HCT116 (cell line): ENCODE results near the gene DOK5. TPM values are rescaled to one million over a fixed set of nuclear protein-coding genes. Genes with fewer than 3 reads are reported as not detected.

ENCODE experiments used
- ATAC-seq: fragments of 200-7000 bp; cut with Tn5 transposase; 2 replicates; pipeline ENCODE4 v1.9.1; 2020; ENCODE audit warnings: mild to moderate bottlenecking, moderate library complexity
- BruUV-seq: library from RNA; stranded (reverse); fragments of 400-500 nt; replicated peaks from 2 replicates; lab custom pipeline; 2021; lab: Mats Ljungman, UMichigan
- CTCF ChIA-PET: fragments of 300-600 bp; sonication (Branson Sonifier 250); formaldehyde crosslinking; loops from one replicate; lab custom pipeline; 2021; ENCODE audit warnings: antibody characterized with exemption; lab: Charles Lee
- POLR2A ChIA-PET: fragments of 300-600, 350-600 bp; sonication (Branson Sonifier 250); formaldehyde crosslinking; loops from one replicate; lab custom pipeline; 2021; ENCODE audit warnings: antibody characterized with exemption; lab: Charles Lee
- RAD21 ChIA-PET, 2 experiments: fragments of 300-600 bp; sonication (Branson Sonifier 250); formaldehyde crosslinking; loops; one replicate each; lab custom pipeline; 2023; ENCODE audit warnings: low total read pairs in 2 of 2; ENCODE audit not compliant: uncharacterized antibody in 2 of 2, unreplicated experiment in 2 of 2, low non-redundant PET in 1 of 2; lab: Charles Lee
- DNase-seq: peaks from one replicate; pipeline ENCODE4 v3.0.0-alpha.2; 2010; ENCODE audit warnings: low read depth, low spot score
- H2AFZ ChIP-seq: fragments of 200-600 bp; shearing (Covaris generic), sonication (generic); 2 replicates; pipeline ENCODE4 v1.6.1; 2017; ENCODE audit warnings: low read depth, mixed run types, mixed read lengths, antibody characterized with exemption, low read length; ENCODE audit not compliant: poor library complexity, severe bottlenecking
- H3K27ac ChIP-seq: 2 replicates; pipeline ENCODE4 v1.5.1; 2012; ENCODE audit warnings: low read depth, low read length
- H3K27me3 ChIP-seq: fragments of 200-600 bp; sonication (generic); 2 replicates; pipeline ENCODE4 v1.6.1; 2016; ENCODE audit warnings: mixed run types, low read length, mixed read lengths; ENCODE audit not compliant: insufficient read depth
- H3K36me3 ChIP-seq, 2 experiments: fragments of 200-500 bp in 1 of 2; fragments of 200-600 bp in 1 of 2; sonication (Bioruptor generic) in 1 of 2; sonication (generic) in 1 of 2; 2 replicates each; pipeline versions ENCODE4 v1.5.1 to v1.6.1; 2014 to 2016; ENCODE audit warnings: low read length in 2 of 2, inconsistent platforms in 1 of 2, mixed read lengths in 1 of 2, mixed run types in 1 of 2; ENCODE audit not compliant: insufficient read depth in 2 of 2, control insufficient read depth in 1 of 2
- H3K4me1 ChIP-seq, 2 experiments: fragments of 200-600 bp in 1 of 2; sonication (generic) in 1 of 2; 2 replicates each; pipeline versions ENCODE4 v1.5.1 to v1.6.1; 2012 to 2017; ENCODE audit warnings: low read length in 2 of 2, inconsistent platforms in 1 of 2, mild to moderate bottlenecking in 1 of 2, mixed read lengths in 1 of 2, mixed run types in 1 of 2, moderate library complexity in 1 of 2; ENCODE audit not compliant: insufficient read depth in 2 of 2, control insufficient read depth in 1 of 2
- H3K4me2 ChIP-seq: fragments of 200-600 bp; sonication (generic); 2 replicates; pipeline ENCODE4 v1.6.1; 2017; ENCODE audit warnings: mixed run types, low read length, mixed read lengths
- H3K4me3 ChIP-seq, 2 experiments: fragments of 200-600 bp in 1 of 2; sonication (generic) in 1 of 2; replicated peaks in 1 of 2; 2 replicates each; pipeline ENCODE4 v1.5.1; 2011 to 2016; ENCODE audit warnings: low read length in 2 of 2, control low read depth in 1 of 2, low read depth in 1 of 2, mild to moderate bottlenecking in 1 of 2, mixed read lengths in 1 of 2, mixed run types in 1 of 2
- H3K79me2 ChIP-seq: fragments of 200-600 bp; sonication (generic); 2 replicates; pipeline ENCODE4 v1.6.1; 2017; ENCODE audit warnings: mild to moderate bottlenecking, mixed run types, low read length, moderate library complexity, mixed read lengths; ENCODE audit not compliant: insufficient read depth
- H3K9ac ChIP-seq: fragments of 200-600 bp; sonication (generic); 2 replicates; pipeline ENCODE4 v1.6.1; 2016; ENCODE audit warnings: low read length, mixed read lengths
- H3K9me2 ChIP-seq: fragments of 200-600 bp; sonication (generic), shearing (Covaris generic); 2 replicates; pipeline ENCODE4 v1.6.1; 2017; ENCODE audit warnings: mixed run types, mild to moderate bottlenecking, moderate library complexity; ENCODE audit not compliant: insufficient read depth
- H3K9me3 ChIP-seq, 2 experiments: fragments of 200-500 bp in 1 of 2; fragments of 200-600 bp in 1 of 2; sonication (Bioruptor generic) in 1 of 2; sonication (generic) in 1 of 2; 2 replicates each; pipeline ENCODE4 v1.6.1; 2014 to 2017; ENCODE audit warnings: low read length in 2 of 2, mixed read lengths in 2 of 2, inconsistent platforms in 1 of 2, low read depth in 1 of 2, mild to moderate bottlenecking in 1 of 2, mixed run types in 1 of 2, moderate library complexity in 1 of 2; ENCODE audit not compliant: control insufficient read depth in 1 of 2, insufficient read depth in 1 of 2
- H4K20me1 ChIP-seq: fragments of 200-600 bp; sonication (generic), shearing (Covaris generic); 2 replicates; pipeline ENCODE4 v1.6.1; 2017; ENCODE audit warnings: mixed run types, mild to moderate bottlenecking, moderate library complexity; ENCODE audit not compliant: insufficient read depth
- EGR1 ChIP-seq: IDR thresholded peaks from 2 replicates; pipeline ENCODE4 v1.6.1; 2012; ENCODE audit warnings: low read depth
- ELF1 ChIP-seq: IDR thresholded peaks from 2 replicates; pipeline ENCODE4 v1.6.1; 2012; ENCODE audit warnings: low read depth, borderline replicate concordance
- EZH2 ChIP-seq: fragments of 200-600 bp; sonication (generic); IDR thresholded peaks from 2 replicates; pipeline ENCODE4 v1.6.1; 2017; ENCODE audit warnings: antibody characterized with exemption, mixed run types
- FOSL1 ChIP-seq: IDR thresholded peaks from 2 replicates; pipeline ENCODE4 v1.6.1; 2012; ENCODE audit warnings: low read depth
- POLR2AphosphoS5 ChIP-seq: IDR thresholded peaks from 2 replicates; pipeline ENCODE4 v1.6.1; 2011; ENCODE audit warnings: mild to moderate bottlenecking, low read depth, low read length, moderate library complexity
- RAD21 ChIP-seq: IDR thresholded peaks from 2 replicates; pipeline ENCODE4 v1.6.1; 2012; ENCODE audit warnings: low read depth, mild to moderate bottlenecking
- SIN3A ChIP-seq: IDR thresholded peaks from 2 replicates; pipeline ENCODE4 v1.6.1; 2012; ENCODE audit warnings: low read depth
- SP1 ChIP-seq: IDR thresholded peaks from 2 replicates; pipeline ENCODE4 v1.6.1; 2012; ENCODE audit warnings: low read depth
- TCF7L2 ChIP-seq: IDR thresholded peaks from 2 replicates; pipeline ENCODE4 v1.7.0; 2011; ENCODE audit warnings: borderline replicate concordance, inconsistent platforms; ENCODE audit not compliant: insufficient read depth, insufficient read length; ENCODE audit errors: extremely low read depth
- YY1 ChIP-seq: IDR thresholded peaks from 2 replicates; pipeline ENCODE4 v1.6.1; 2011; ENCODE audit warnings: low read length, low read depth, moderate library complexity, mild to moderate bottlenecking; ENCODE audit not compliant: insufficient replicate concordance; ENCODE audit errors: extremely low read depth
- ZNF274 ChIP-seq: fragments of 200-500 bp; sonication (Bioruptor generic); IDR thresholded peaks from 2 replicates; pipeline ENCODE4 v1.6.1; 2014; ENCODE audit warnings: mild to moderate bottlenecking, low read depth, low read length, inconsistent platforms
- intact Hi-C: fragments of 100-400 bp; cut with micrococcal nuclease; formaldehyde crosslinking; loops from 2 replicates; pipeline ENCODE4 v1.10.0; 2022
- total RNA-seq: library from RNA; stranded (reverse); gene quantifications from one replicate; pipeline ENCODE4 v1.2.1, GENCODE V29; 2021; ENCODE audit not compliant: unreplicated experiment
- TF ChIP-seq, protein P1 (sequence below): IDR thresholded peaks from 2 replicates; pipeline ENCODE4 v1.6.1; 2012
- TF ChIP-seq, protein P2 (sequence below): IDR thresholded peaks from 2 replicates; pipeline ENCODE4 v1.6.1; 2012
- TF ChIP-seq, protein P3 (sequence below), 3 experiments: fragments of 200-600 bp in 1 of 3; sonication (generic) in 1 of 3; IDR thresholded peaks in 2 of 3; conservative IDR thresholded peaks in 1 of 3; 2 replicates each; pipeline ENCODE4 v1.5.1; 2012 to 2017; ENCODE audit warnings: low read depth in 2 of 3, low read length in 2 of 3, antibody characterized with exemption in 1 of 3, borderline replicate concordance in 1 of 3, control low read depth in 1 of 3, mild to moderate bottlenecking in 1 of 3, mixed read lengths in 1 of 3, mixed run types in 1 of 3, moderate library complexity in 1 of 3; ENCODE audit not compliant: insufficient read depth in 1 of 3

Gene DOK5
- total RNA-seq, 1 experiment from 2014 or later = not detected

DNA sequence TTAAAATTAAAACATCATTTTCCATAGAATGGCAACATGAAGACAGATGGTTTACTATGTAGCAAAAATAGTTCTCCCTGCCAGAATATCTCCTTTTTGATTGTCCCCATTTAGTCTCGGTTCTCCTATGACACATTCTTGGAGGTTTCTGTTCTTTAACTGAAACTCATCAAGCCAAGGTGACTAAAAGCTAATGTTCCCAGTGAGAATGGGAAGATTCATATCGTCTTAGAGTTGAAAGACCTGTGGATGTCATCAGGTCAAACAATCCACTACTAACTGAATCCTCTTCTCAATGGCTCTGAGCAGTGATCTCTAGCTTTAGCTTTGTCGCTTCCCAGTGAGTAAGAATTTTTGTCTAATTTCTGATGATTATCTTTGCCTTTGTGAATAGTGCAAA lies 1.3 kb upstream of the DOK5 start:
- intact Hi-C loops = no loop called here
- ATAC-seq (no peak), DNase-seq (no peak)
- no peak overlapping the region for H3K4me3 ChIP-seq
- H3K4me1 ChIP-seq = no peaks in the 10 kb centered on the region
- H2AFZ ChIP-seq = no peak overlapping the region
- H3K9me3 ChIP-seq = no peaks in the 10 kb centered on the region
- H3K36me3 ChIP-seq = no peaks in the 10 kb centered on the region
- no peak overlapping the region for H3K27ac ChIP-seq
- no TSS peak for BruUV-seq
- no peaks in the 10 kb centered on the region; the same call in 1 of the 2 replicates for H4K20me1 ChIP-seq
- H3K79me2 ChIP-seq = no peaks in the 10 kb centered on the region
- CTCF ChIA-PET = no interaction called here
- H3K4me2 ChIP-seq = no peak overlapping the region
- H3K9ac ChIP-seq = no peak overlapping the region
- TF ChIP-seq RAD21 = no peak
- TF ChIP-seq, protein P1, sequence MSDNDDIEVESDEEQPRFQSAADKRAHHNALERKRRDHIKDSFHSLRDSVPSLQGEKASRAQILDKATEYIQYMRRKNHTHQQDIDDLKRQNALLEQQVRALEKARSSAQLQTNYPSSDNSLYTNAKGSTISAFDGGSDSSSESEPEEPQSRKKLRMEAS = no peak
- no peak for TF ChIP-seq FOSL1
- TF ChIP-seq, protein P2, sequence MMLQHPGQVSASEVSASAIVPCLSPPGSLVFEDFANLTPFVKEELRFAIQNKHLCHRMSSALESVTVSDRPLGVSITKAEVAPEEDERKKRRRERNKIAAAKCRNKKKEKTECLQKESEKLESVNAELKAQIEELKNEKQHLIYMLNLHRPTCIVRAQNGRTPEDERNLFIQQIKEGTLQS = no peak
- TF ChIP-seq ZNF274 = no peak
- TF ChIP-seq SP1 = no peak
- no peak for TF ChIP-seq YY1
- no peak for TF ChIP-seq TCF7L2
- no peak for TF ChIP-seq EZH2
- TF ChIP-seq POLR2AphosphoS5 = no peak
- TF ChIP-seq EGR1 = no peak
- TF ChIP-seq ELF1 = no peak
- TF ChIP-seq SIN3A = no peak
- TF ChIP-seq, protein P3, sequence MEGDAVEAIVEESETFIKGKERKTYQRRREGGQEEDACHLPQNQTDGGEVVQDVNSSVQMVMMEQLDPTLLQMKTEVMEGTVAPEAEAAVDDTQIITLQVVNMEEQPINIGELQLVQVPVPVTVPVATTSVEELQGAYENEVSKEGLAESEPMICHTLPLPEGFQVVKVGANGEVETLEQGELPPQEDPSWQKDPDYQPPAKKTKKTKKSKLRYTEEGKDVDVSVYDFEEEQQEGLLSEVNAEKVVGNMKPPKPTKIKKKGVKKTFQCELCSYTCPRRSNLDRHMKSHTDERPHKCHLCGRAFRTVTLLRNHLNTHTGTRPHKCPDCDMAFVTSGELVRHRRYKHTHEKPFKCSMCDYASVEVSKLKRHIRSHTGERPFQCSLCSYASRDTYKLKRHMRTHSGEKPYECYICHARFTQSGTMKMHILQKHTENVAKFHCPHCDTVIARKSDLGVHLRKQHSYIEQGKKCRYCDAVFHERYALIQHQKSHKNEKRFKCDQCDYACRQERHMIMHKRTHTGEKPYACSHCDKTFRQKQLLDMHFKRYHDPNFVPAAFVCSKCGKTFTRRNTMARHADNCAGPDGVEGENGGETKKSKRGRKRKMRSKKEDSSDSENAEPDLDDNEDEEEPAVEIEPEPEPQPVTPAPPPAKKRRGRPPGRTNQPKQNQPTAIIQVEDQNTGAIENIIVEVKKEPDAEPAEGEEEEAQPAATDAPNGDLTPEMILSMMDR (IDR thresholded peaks at IDR 0.05 in 2 of 3, conservative IDR thresholded peaks at IDR 0.05 in 1 of 3; ENCODE audit: borderline replicate concordance in 1 of 3, insufficient read depth in 1 of 3, low read depth in 2 of 3, low read length in 2 of 3) = no peak
- TF ChIP-seq, all 23 proteins: peak for 0
- no peaks in the 10 kb centered on the region for H3K27me3 ChIP-seq
- ChIA-PET RAD21 (no interaction called here), POLR2A (no interaction called here)
- H3K9me2 ChIP-seq = peaks cover 5% of the 10 kb centered on the region; the same call in 1 of the 2 replicates
